WTC11 (cell line): ENCODE measurements around the gene CYSRT1. TPM values are rescaled to one million over a fixed set of nuclear protein-coding genes. Genes with fewer than 3 reads are reported as not detected.

ENCODE experiments used
- ATAC-seq: fragments of 200-7000 bp; cut with Tn5 transposase; 2 replicates; pipeline ENCODE4 v1.10.0; 2021; ENCODE audit warnings: mild to moderate bottlenecking, moderate library complexity
- CTCF ChIA-PET: fragments of 300-600 bp; sonication (Branson Sonifier 250); formaldehyde crosslinking; loops from one replicate; lab custom pipeline; 2021; ENCODE audit warnings: antibody characterized with exemption; lab: Charles Lee
- POLR2A ChIA-PET: fragments of 350-600 bp; sonication (Branson Sonifier 250); formaldehyde crosslinking; loops from one replicate; lab custom pipeline; 2021; ENCODE audit warnings: antibody characterized with exemption; lab: Charles Lee
- DNase-seq: peaks from one replicate; pipeline ENCODE4 v3.0.0; 2021; ENCODE audit warnings: low spot score
- H3K27ac Mint-ChIP-seq: 2 replicates; pipeline ENCODE4 v1.8.0; 2021; ENCODE audit warnings: mixed read lengths
- H3K27me3 Mint-ChIP-seq: 2 replicates; pipeline ENCODE4 v1.8.0; 2021; ENCODE audit warnings: low read depth, mild to moderate bottlenecking, moderate library complexity, mixed read lengths
- H3K36me3 Mint-ChIP-seq: 2 replicates; pipeline ENCODE4 v1.8.0; 2021; ENCODE audit warnings: mixed read lengths
- H3K4me1 Mint-ChIP-seq: 2 replicates; pipeline ENCODE4 v1.8.0; 2022; ENCODE audit warnings: mixed read lengths
- H3K4me3 Mint-ChIP-seq: 2 replicates; pipeline ENCODE4 v1.8.0; 2021; ENCODE audit warnings: mild to moderate bottlenecking, moderate library complexity, mixed read lengths
- H3K9me3 Mint-ChIP-seq: 2 replicates; pipeline ENCODE4 v1.8.0; 2021; ENCODE audit warnings: mixed read lengths
- CTCF ChIP-seq: fragments of 200-600 bp; IDR thresholded peaks from 2 replicates; pipeline ENCODE4 v1.8.0; 2022; ENCODE audit warnings: antibody characterized with exemption
- E2F5 ChIP-seq: sonication (generic); formaldehyde crosslinking; IDR thresholded peaks from 2 replicates; pipeline ENCODE4 v1.8.1; 2022; ENCODE audit warnings: mild to moderate bottlenecking, moderate library complexity, missing genetic modification reagents
- FOXP1 ChIP-seq: sonication (generic); formaldehyde crosslinking; IDR thresholded peaks from 2 replicates; pipeline ENCODE4 v1.8.0; 2022; ENCODE audit warnings: missing genetic modification reagents, mild to moderate bottlenecking, moderate library complexity, borderline replicate concordance
- JAZF1 ChIP-seq: fragments of 250-450 bp; sonication (Bioruptor Pico); IDR thresholded peaks from 2 replicates; pipeline ENCODE4 v1.9.0; 2021; ENCODE audit warnings: moderate library complexity, mild to moderate bottlenecking, inconsistent platforms
- OVOL2 ChIP-seq: fragments of 250-450 bp; sonication (Bioruptor Pico); IDR thresholded peaks from 2 replicates; pipeline ENCODE4 v1.9.0; 2021; ENCODE audit warnings: mild to moderate bottlenecking, borderline replicate concordance
- PRDM15 ChIP-seq: sonication (generic); formaldehyde crosslinking; IDR thresholded peaks from 2 replicates; pipeline ENCODE4 v1.8.0; 2022; ENCODE audit warnings: missing genetic modification reagents
- SP1 ChIP-seq: sonication (generic); formaldehyde crosslinking; conservative IDR thresholded peaks from 2 replicates; pipeline ENCODE4 v1.8.1; 2022; ENCODE audit warnings: missing genetic modification reagents
- ZNF138 ChIP-seq: sonication (generic); formaldehyde crosslinking; conservative IDR thresholded peaks from 2 replicates; pipeline ENCODE4 v1.8.1; 2022; ENCODE audit warnings: mild to moderate bottlenecking, moderate library complexity, missing genetic modification reagents
- ZNF263 ChIP-seq: sonication (generic); formaldehyde crosslinking; IDR thresholded peaks from 2 replicates; pipeline ENCODE4 v1.8.1; 2022; ENCODE audit warnings: low read depth, mild to moderate bottlenecking, moderate library complexity, missing genetic modification reagents
- total RNA-seq: library from RNA; stranded (reverse); gene quantifications from 3 replicates; pipeline ENCODE4 v1.2.3, GENCODE V29; 2021
- TF ChIP-seq, protein P1 (sequence below): sonication (generic); formaldehyde crosslinking; IDR thresholded peaks from 2 replicates; pipeline ENCODE4 v1.8.0; 2022; ENCODE audit warnings: mild to moderate bottlenecking, missing genetic modification reagents
- TF ChIP-seq, protein P2 (sequence below): sonication (generic); formaldehyde crosslinking; conservative IDR thresholded peaks from 2 replicates; pipeline ENCODE4 v1.8.1; 2022; ENCODE audit warnings: mild to moderate bottlenecking, missing genetic modification reagents
- TF ChIP-seq, protein P3 (sequence below): fragments of 250-450 bp; sonication (Bioruptor Pico); IDR thresholded peaks from 2 replicates; pipeline ENCODE4 v1.9.0; 2021; ENCODE audit warnings: mild to moderate bottlenecking

CYSRT1 gene
- total RNA-seq, 1 experiment from 2014 or later = 3.5 TPM

DNA sequence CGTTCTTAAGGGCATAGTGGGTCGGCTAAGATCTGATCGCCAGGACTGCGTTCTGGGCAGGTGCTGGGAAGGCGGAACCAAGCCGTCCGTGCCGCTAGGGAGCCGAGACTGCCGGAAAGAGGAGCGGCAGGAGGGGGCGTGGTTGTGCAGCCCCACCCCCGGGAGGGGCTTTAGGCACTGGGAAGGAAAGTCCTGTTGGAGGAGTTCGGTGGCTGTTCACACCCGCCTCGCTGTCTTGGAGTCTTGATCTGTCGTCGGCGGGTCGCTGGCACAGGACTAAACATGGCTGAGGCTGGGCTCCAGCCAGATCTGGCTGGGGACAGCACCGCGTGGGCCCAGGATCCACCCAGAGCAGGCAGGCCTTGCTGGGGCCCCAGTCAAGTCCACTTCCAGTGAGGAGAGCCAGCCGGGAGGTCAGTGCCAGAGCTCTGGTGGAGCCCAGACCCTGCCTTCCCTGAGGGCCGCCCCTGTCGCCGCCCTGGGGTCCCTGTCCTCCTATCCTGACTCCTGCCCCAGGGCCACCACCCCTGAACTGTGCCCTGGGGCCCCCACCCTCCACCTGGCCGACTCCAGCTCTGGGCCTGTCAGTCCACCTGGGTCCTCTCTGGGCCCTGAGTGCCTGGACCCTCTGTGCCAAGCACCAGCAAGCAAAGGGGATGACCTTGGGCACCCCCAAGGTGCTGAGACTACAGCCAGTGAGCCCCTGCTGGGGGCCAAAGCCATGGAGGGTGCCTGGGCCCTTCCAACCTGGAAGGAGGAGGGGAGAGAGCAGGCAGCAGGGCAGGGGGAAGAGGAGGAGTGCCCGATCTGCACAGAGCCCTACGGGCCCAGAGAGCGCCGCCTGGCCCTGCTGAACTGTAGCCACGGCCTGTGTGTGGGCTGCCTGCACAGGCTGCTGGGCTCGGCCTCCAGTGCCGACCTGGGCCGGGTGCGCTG is 7.4 kb upstream of the CYSRT1 start:
- CTCF ChIA-PET = interaction anchor here (0.8 to 1.8 kb wide), 5 partner anchors 19 to 188 kb away, joined by 3 to 8 read pairs (median 3); partner anchors contain the start of gene TUBB4B
- POLR2A ChIA-PET = no interaction called here
- DNase-seq = peak; percentile 88
- Mint-ChIP-seq H3K36me3 (0 out of 2 replicates have a peak, but pooled peaks cover 3% of the 10 kb centered on the region), H3K9me3 (no peaks in the 10 kb centered on the region), H3K27me3 (no peaks in the 10 kb centered on the region), H3K4me1 (peaks cover 4% of the 10 kb centered on the region; the same call in 1 of the 2 replicates), H3K27ac (peak overlapping the region; percentile 87), H3K4me3 (no peak overlapping the region)
- TF ChIP-seq ZNF138 (CRISPR knock-in tag) (no peak), JAZF1 (no peak), PRDM15 (CRISPR knock-in tag) (peak; percentile 43; the same call in 1 of the 2 replicates), E2F5 (CRISPR knock-in tag) (no peak), SP1 (CRISPR knock-in tag) (0 out of 2 replicates have a peak, but pooled peaks have one; percentile 29)
- TF ChIP-seq, protein P1, sequence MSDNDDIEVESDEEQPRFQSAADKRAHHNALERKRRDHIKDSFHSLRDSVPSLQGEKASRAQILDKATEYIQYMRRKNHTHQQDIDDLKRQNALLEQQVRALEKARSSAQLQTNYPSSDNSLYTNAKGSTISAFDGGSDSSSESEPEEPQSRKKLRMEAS (CRISPR knock-in tag) = no peak
- peak; percentile 72 for ATAC-seq

DNA sequence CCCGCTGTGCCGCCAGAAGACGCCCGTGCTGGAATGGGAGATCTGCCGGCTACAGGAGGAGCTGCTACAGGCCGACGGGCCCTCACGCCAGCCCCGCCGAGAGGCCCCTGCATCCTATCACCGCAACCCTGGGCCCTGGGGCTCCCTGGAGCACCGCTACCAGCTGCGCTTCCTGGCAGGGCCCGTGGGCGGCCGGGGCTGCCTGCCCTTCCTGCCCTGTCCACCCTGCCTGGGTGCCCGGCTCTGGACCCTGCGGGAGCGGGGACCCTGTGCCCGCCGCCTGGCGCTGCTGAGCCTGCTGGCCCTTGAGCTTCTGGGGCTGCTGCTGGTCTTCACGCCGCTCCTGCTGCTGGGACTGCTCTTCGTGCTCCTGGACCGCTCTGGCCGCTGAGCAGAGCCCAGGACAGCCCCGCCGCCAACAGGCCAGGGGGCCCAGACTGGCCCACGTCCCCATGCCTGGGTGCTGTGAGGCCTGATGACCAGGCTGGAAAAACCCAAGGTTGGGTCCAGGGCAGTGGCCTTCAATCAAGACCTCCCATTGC is 6.7 kb upstream of the CYSRT1 start:
- ATAC-seq (no peak), DNase-seq (no peak)
- CTCF ChIA-PET = interaction anchor here (0.7 to 1.0 kb wide), 5 partner anchors 9 to 183 kb away, joined by 3 to 5 read pairs (median 3); partner anchors contain the start of gene RNF224
- POLR2A ChIA-PET = no interaction called here
- H3K36me3 Mint-ChIP-seq = 0 out of 2 replicates have a peak, but pooled peaks cover 3% of the 10 kb centered on the region
- no peak overlapping the region for H3K27ac Mint-ChIP-seq
- peaks cover 4% of the 10 kb centered on the region; the same call in 1 of the 2 replicates for H3K4me1 Mint-ChIP-seq
- TF ChIP-seq OVOL2 (CRISPR knock-in tag) = no peak
- no peak for TF ChIP-seq ZNF263 (CRISPR knock-in tag)
- TF ChIP-seq, protein P2, sequence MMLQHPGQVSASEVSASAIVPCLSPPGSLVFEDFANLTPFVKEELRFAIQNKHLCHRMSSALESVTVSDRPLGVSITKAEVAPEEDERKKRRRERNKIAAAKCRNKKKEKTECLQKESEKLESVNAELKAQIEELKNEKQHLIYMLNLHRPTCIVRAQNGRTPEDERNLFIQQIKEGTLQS (CRISPR knock-in tag) = no peak
- TF ChIP-seq, protein P3, sequence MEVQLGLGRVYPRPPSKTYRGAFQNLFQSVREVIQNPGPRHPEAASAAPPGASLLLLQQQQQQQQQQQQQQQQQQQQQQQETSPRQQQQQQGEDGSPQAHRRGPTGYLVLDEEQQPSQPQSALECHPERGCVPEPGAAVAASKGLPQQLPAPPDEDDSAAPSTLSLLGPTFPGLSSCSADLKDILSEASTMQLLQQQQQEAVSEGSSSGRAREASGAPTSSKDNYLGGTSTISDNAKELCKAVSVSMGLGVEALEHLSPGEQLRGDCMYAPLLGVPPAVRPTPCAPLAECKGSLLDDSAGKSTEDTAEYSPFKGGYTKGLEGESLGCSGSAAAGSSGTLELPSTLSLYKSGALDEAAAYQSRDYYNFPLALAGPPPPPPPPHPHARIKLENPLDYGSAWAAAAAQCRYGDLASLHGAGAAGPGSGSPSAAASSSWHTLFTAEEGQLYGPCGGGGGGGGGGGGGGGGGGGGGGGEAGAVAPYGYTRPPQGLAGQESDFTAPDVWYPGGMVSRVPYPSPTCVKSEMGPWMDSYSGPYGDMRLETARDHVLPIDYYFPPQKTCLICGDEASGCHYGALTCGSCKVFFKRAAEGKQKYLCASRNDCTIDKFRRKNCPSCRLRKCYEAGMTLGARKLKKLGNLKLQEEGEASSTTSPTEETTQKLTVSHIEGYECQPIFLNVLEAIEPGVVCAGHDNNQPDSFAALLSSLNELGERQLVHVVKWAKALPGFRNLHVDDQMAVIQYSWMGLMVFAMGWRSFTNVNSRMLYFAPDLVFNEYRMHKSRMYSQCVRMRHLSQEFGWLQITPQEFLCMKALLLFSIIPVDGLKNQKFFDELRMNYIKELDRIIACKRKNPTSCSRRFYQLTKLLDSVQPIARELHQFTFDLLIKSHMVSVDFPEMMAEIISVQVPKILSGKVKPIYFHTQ (CRISPR knock-in tag) = no peak
- no peak for TF ChIP-seq FOXP1 (CRISPR knock-in tag)
- no peak for TF ChIP-seq CTCF
- no peaks in the 10 kb centered on the region for H3K27me3 Mint-ChIP-seq
- no peaks in the 10 kb centered on the region for H3K9me3 Mint-ChIP-seq
- H3K4me3 Mint-ChIP-seq = no peak overlapping the region
